ENCODE measurements around the gene TRABD2B.

GRCh38 chr1:47872886-47873285 lies 124.3 kb downstream of the TRABD2B start:
- TF ChIP-seq CTCF (IDR thresholded peaks at IDR 0.05; ENCODE audit: insufficient read depth, low read depth, low read length): no peak
- TF ChIP-seq EZH2 (IDR thresholded peaks at IDR 0.05; ENCODE audit: insufficient read depth, low read length): no peak
